Endothelial cell of umbilical vein (primary cell): ENCODE data around the gene STOX1. TPM values are rescaled to one million over a fixed set of nuclear protein-coding genes. Genes with fewer than 3 reads are reported as not detected.

Experiments
- BruUV-seq: library from RNA; stranded (reverse); fragments of 400-500 nt; replicated peaks from 2 replicates; lab custom pipeline; 2021; lab: Mats Ljungman, UMichigan
- CTCF ChIA-PET: fragments of 300-600, 350-600 bp; sonication (Branson Sonifier 250); formaldehyde crosslinking; loops from one replicate; lab custom pipeline; 2021; ENCODE audit warnings: antibody characterized with exemption, inconsistent platforms; lab: Charles Lee
- POLR2A ChIA-PET: fragments of 300-600, 350-600 bp; sonication (Branson Sonifier 250); formaldehyde crosslinking; loops from one replicate; lab custom pipeline; 2021; ENCODE audit warnings: antibody characterized with exemption, inconsistent platforms; lab: Charles Lee
- DNase-seq: peaks from one replicate; pipeline ENCODE4 v3.0.0-alpha.2; 2011; ENCODE audit warnings: low read depth, low spot score
- FAIRE-seq: peaks from 2 replicates; lab custom pipeline; 2011; peaks lifted over from hg19 to GRCh38; lab: Jason Lieb, UNC
- H2AFZ ChIP-seq: 2 replicates; pipeline ENCODE4 v1.6.0; 2012; ENCODE audit warnings: low read depth, low read length, control low read depth, inconsistent platforms
- H3K27ac ChIP-seq: 2 replicates; pipeline ENCODE4 v1.5.1; 2011; ENCODE audit warnings: low read depth, mild to moderate bottlenecking, control low read depth, low read length, moderate library complexity; ENCODE audit not compliant: insufficient read depth
- H3K27me3 ChIP-seq, 2 experiments: 2 replicates each; pipeline versions ENCODE4 v1.6.0 to v1.6.1; 2011; ENCODE audit warnings: low read length in 2 of 2, mixed read lengths in 1 of 2; ENCODE audit not compliant: control insufficient read depth in 2 of 2, insufficient read depth in 2 of 2
- H3K36me3 ChIP-seq, 2 experiments: 2 replicates in 1 of 2; 3 replicates in 1 of 2; pipeline ENCODE4 v1.5.1; 2011; ENCODE audit warnings: low read length in 2 of 2, mild to moderate bottlenecking in 1 of 2, moderate library complexity in 1 of 2; ENCODE audit not compliant: control insufficient read depth in 2 of 2, insufficient read depth in 2 of 2; ENCODE audit errors: extremely low read depth in 1 of 2
- H3K4me1 ChIP-seq: 3 replicates; pipeline ENCODE4 v1.5.1; 2011; ENCODE audit warnings: mild to moderate bottlenecking, low read length; ENCODE audit not compliant: control insufficient read depth, insufficient read depth; ENCODE audit errors: extremely low read depth
- H3K4me2 ChIP-seq: 2 replicates; pipeline ENCODE4 v1.6.1; 2011; ENCODE audit warnings: low read length, control low read depth, mixed read lengths; ENCODE audit not compliant: insufficient read depth
- H3K4me3 ChIP-seq, 3 experiments: fragments of 200-600 bp in 1 of 3; sonication (generic), shearing (Covaris generic) in 1 of 3; replicated peaks in 1 of 3; 2 replicates each; pipeline ENCODE4 v1.5.1; 2011 to 2016; ENCODE audit warnings: control low read depth in 3 of 3, low read length in 3 of 3, mild to moderate bottlenecking in 2 of 3, inconsistent platforms in 1 of 3, low read depth in 1 of 3, moderate library complexity in 1 of 3; ENCODE audit not compliant: insufficient read depth in 1 of 3
- H3K79me2 ChIP-seq: 2 replicates; pipeline ENCODE4 v1.6.0; 2012; ENCODE audit warnings: low read length, inconsistent platforms; ENCODE audit not compliant: control insufficient read depth, insufficient read depth
- H3K9ac ChIP-seq: replicated peaks from 2 replicates; pipeline ENCODE3; 2011; ENCODE audit warnings: low read length, control low read depth; ENCODE audit not compliant: insufficient read depth; ENCODE audit errors: extremely low read depth
- H3K9me1 ChIP-seq: replicated peaks from 3 replicates; pipeline ENCODE4 v1.6.0; 2011; ENCODE audit warnings: mild to moderate bottlenecking, low read length; ENCODE audit not compliant: control insufficient read depth, insufficient read depth; ENCODE audit errors: extremely low read depth
- H3K9me3 ChIP-seq: replicated peaks from 2 replicates; pipeline ENCODE4 v1.5.1; 2012; ENCODE audit warnings: low read length, inconsistent platforms; ENCODE audit not compliant: control insufficient read depth, insufficient read depth
- H4K20me1 ChIP-seq: replicated peaks from 2 replicates; pipeline ENCODE3; 2011; ENCODE audit warnings: mild to moderate bottlenecking, low read length; ENCODE audit not compliant: control insufficient read depth, insufficient read depth; ENCODE audit errors: extremely low read depth
- EZH2 ChIP-seq: IDR thresholded peaks from 2 replicates; pipeline ENCODE4 v1.6.1; 2012; ENCODE audit warnings: borderline replicate concordance, low read depth, mild to moderate bottlenecking, moderate library complexity, low read length, inconsistent platforms; ENCODE audit not compliant: severe bottlenecking
- FOS ChIP-seq: IDR thresholded peaks from 2 replicates; pipeline ENCODE4 v1.6.1; 2011; ENCODE audit warnings: mild to moderate bottlenecking, low read length, moderate library complexity, borderline replicate concordance; ENCODE audit not compliant: insufficient read depth
- MYC ChIP-seq: IDR thresholded peaks from one replicate; pipeline ENCODE4 v1.6.1; 2011; ENCODE audit warnings: mild to moderate bottlenecking, low read depth, low read length
- POLR2AphosphoS5 ChIP-seq: IDR thresholded peaks from 2 replicates; pipeline ENCODE4 v1.6.1; 2012; ENCODE audit warnings: low read depth, mild to moderate bottlenecking, control low read depth, low read length, moderate library complexity; ENCODE audit not compliant: insufficient read depth
- dilution Hi-C: fragments of 300-500 bp; cut with MboI; formaldehyde crosslinking; loops from one replicate; pipeline ENCODE4 v1.15.0; 2019; ENCODE audit warnings: low sequenced_read_pairs; ENCODE audit not compliant: extremely low pct_ligation_motif_present
- intact Hi-C: fragments of 100-400 bp; cut with micrococcal nuclease; formaldehyde crosslinking; loops from one replicate; pipeline ENCODE4 v1.10.0; 2022
- polyA plus RNA-seq, 4 experiments: library from polyadenylated mRNA; depleted of rRNA in 3 of 4; stranded (reverse) in 3 of 4; unstranded in 1 of 4; fragments of >200 nt; gene quantifications; 2 replicates each; pipeline versions ENCODE4 v1.2.1 to v1.2.3, GENCODE V29; 2011 to 2012; ENCODE audit warnings: missing spikeins in 1 of 4
- total RNA-seq: library from RNA; stranded (reverse); gene quantifications from 2 replicates; pipeline ENCODE4 v1.2.3, GENCODE V29; 2021
- TF ChIP-seq, protein P1 (sequence below): IDR thresholded peaks from 2 replicates; pipeline ENCODE4 v1.6.1; 2011; ENCODE audit not compliant: insufficient read depth, insufficient read length
- TF ChIP-seq, protein P2 (sequence below), 2 donors: IDR thresholded peaks; 1 replicate in 1 of 2; 2 replicates in 1 of 2; pipeline ENCODE4 v1.5.1; 2011; ENCODE audit warnings: low read length in 2 of 2, mild to moderate bottlenecking in 2 of 2, moderate library complexity in 2 of 2, control low read depth in 1 of 2, inconsistent platforms in 1 of 2, low read depth in 1 of 2; ENCODE audit not compliant: insufficient read depth in 1 of 2; ENCODE audit errors: extremely low read depth in 1 of 2

The STOX1 gene
- total and polyA plus RNA-seq, 2 donors (not counting 3 experiments of a cell fraction or from before 2014, with no cell fraction given), result 0.06 to 0.20 TPM

DNA sequence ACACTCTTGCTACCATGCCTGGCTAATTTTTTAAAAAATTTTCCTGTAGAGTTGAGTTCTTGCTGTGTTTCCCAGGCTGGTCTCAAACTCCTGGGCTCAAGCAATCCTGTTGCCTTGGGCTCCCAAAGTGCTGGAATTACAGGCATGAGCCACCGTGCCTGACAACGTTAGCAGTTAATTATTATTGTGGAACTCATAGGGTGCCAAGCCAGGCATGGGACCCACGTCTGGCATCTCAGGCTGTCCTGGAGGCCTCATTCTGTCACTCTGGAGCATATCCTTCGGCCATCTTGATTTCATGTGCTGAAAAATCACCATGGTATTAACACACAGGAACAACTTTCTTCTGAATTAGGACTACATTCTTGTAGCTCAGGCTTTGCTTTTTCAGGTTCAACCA lies 21.5 kb downstream of the STOX1 start:
- POLR2A ChIA-PET, result interaction anchor here (0.5 kb wide), 1 partner anchor 31 kb away, joined by 3 read pairs; no protein-coding TSS in a partner anchor
- Histone ChIP-seq H3K36me3 (no peaks in the 10 kb centered on the region), H4K20me1 (no peaks in the 10 kb centered on the region), H2AFZ (no peak overlapping the region), H3K27me3 (no peaks in the 10 kb centered on the region), H3K9me3 (no peaks in the 10 kb centered on the region), H3K4me1 (no peaks in the 10 kb centered on the region), H3K9me1 (no peaks in the 10 kb centered on the region), H3K79me2 (no peaks in the 10 kb centered on the region), H3K4me3 (no peak overlapping the region), H3K4me2 (no peak overlapping the region), H3K9ac (no peak overlapping the region), H3K27ac (no peak overlapping the region)
- intact Hi-C loops, result no loop called here
- TF ChIP-seq POLR2AphosphoS5, result no peak
- TF ChIP-seq EZH2, result no peak
- TF ChIP-seq, protein P1, sequence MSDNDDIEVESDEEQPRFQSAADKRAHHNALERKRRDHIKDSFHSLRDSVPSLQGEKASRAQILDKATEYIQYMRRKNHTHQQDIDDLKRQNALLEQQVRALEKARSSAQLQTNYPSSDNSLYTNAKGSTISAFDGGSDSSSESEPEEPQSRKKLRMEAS, result no peak
- TF ChIP-seq, protein P2, sequence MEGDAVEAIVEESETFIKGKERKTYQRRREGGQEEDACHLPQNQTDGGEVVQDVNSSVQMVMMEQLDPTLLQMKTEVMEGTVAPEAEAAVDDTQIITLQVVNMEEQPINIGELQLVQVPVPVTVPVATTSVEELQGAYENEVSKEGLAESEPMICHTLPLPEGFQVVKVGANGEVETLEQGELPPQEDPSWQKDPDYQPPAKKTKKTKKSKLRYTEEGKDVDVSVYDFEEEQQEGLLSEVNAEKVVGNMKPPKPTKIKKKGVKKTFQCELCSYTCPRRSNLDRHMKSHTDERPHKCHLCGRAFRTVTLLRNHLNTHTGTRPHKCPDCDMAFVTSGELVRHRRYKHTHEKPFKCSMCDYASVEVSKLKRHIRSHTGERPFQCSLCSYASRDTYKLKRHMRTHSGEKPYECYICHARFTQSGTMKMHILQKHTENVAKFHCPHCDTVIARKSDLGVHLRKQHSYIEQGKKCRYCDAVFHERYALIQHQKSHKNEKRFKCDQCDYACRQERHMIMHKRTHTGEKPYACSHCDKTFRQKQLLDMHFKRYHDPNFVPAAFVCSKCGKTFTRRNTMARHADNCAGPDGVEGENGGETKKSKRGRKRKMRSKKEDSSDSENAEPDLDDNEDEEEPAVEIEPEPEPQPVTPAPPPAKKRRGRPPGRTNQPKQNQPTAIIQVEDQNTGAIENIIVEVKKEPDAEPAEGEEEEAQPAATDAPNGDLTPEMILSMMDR (IDR thresholded peaks at IDR 0.05; ENCODE audit: extremely low read depth in 1 of 2, insufficient read depth in 1 of 2, low read depth in 1 of 2, low read length in 2 of 2), result no peak
- no peak for TF ChIP-seq MYC
- no peak for TF ChIP-seq FOS
- FAIRE-seq (no peak), DNase-seq (no peak)
- dilution Hi-C loops, result no loop called here
- BruUV-seq, result no TSS peak
- CTCF ChIA-PET, result interaction anchor here (0.9 to 1.0 kb wide), 2 partner anchors 8 to 11 kb away, joined by 3 to 4 read pairs; no protein-coding TSS in a partner anchor
